DND-41 (cell line): ENCODE results near the gene WNT8B.

Source experiments
- EZH2 ChIP-seq: IDR thresholded peaks from 3 replicates; pipeline ENCODE4 v1.6.1; 2012; ENCODE audit warnings: borderline replicate concordance, low read depth, mild to moderate bottlenecking, moderate library complexity, low read length, inconsistent platforms; ENCODE audit not compliant: severe bottlenecking
- TF ChIP-seq, protein P1 (sequence below): IDR thresholded peaks from 2 replicates; pipeline ENCODE4 v1.5.1; 2012; ENCODE audit warnings: borderline replicate concordance, low read length, moderate library complexity, mild to moderate bottlenecking; ENCODE audit not compliant: poor library complexity, severe bottlenecking; ENCODE audit errors: extremely low read depth

DNA sequence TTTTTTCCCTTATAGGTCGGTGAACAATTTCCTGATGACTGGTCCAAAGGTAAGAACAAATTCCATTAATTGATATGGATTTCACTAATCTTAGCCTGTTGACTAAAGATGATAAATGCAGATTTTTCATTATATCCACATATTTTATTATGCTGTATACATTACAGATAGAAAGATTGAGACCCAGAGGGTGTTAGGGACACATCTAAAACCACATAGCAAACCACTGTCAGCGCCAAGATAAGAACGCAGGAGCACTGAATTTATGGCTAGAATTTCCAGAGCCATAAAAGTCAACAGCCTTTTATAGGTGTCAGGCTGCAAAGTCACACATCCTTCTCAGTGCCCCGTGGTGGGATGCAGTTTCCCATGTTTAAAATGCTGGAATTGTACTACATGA, 16.2 kb downstream of the WNT8B start:
- TF ChIP-seq, protein P1, sequence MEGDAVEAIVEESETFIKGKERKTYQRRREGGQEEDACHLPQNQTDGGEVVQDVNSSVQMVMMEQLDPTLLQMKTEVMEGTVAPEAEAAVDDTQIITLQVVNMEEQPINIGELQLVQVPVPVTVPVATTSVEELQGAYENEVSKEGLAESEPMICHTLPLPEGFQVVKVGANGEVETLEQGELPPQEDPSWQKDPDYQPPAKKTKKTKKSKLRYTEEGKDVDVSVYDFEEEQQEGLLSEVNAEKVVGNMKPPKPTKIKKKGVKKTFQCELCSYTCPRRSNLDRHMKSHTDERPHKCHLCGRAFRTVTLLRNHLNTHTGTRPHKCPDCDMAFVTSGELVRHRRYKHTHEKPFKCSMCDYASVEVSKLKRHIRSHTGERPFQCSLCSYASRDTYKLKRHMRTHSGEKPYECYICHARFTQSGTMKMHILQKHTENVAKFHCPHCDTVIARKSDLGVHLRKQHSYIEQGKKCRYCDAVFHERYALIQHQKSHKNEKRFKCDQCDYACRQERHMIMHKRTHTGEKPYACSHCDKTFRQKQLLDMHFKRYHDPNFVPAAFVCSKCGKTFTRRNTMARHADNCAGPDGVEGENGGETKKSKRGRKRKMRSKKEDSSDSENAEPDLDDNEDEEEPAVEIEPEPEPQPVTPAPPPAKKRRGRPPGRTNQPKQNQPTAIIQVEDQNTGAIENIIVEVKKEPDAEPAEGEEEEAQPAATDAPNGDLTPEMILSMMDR, result no peak
- no peak for TF ChIP-seq EZH2
